GM19328 (cell line): ENCODE data around the gene NCR3LG1.

Experiments used
- ATAC-seq: cut with Tn5 transposase; IDR thresholded peaks from one replicate; pipeline ENCODE4 v1.9.1; 2021; ENCODE audit warnings: mild to moderate bottlenecking, moderate library complexity; ENCODE audit not compliant: unreplicated experiment

Gene NCR3LG1, protein sequence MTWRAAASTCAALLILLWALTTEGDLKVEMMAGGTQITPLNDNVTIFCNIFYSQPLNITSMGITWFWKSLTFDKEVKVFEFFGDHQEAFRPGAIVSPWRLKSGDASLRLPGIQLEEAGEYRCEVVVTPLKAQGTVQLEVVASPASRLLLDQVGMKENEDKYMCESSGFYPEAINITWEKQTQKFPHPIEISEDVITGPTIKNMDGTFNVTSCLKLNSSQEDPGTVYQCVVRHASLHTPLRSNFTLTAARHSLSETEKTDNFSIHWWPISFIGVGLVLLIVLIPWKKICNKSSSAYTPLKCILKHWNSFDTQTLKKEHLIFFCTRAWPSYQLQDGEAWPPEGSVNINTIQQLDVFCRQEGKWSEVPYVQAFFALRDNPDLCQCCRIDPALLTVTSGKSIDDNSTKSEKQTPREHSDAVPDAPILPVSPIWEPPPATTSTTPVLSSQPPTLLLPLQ

DNA sequence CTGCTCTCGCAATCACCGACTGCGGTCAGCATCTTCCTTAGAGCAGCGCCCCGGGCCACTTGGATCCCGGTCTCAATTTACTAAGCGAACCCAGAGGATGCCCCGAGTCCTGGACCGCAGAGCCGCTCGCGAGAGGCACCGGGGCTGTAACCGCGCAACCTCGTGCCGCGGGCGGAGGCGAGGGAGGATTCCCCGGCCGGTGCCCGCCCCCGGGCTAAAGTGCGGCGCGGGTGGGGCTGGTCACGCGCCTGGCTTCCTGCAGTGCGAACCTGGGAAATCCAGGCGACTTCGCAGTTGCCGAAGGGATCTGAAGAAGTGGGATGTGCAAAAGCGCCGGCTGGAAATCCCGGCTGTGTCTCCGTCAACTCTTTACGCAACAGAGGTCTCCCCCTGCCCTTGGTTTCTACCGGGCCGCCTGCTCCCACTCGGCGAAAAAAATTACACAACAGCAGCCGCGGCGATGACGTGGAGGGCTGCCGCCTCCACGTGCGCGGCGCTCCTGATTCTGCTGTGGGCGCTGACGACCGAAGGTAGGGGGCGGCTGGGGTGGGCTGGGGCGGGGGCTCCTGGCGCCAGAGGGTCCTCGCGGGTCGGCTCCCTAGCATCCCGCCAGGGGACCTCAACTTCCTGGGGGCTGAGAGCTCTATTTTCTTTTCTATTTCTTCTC lies at the start of gene NCR3LG1:
NCR3LG1 (plus strand) TSS at position 291 of the 667 bp plus-strand sequence; CDS start at position 461, 170 bp downstream.
- no peak for ATAC-seq

DNA sequence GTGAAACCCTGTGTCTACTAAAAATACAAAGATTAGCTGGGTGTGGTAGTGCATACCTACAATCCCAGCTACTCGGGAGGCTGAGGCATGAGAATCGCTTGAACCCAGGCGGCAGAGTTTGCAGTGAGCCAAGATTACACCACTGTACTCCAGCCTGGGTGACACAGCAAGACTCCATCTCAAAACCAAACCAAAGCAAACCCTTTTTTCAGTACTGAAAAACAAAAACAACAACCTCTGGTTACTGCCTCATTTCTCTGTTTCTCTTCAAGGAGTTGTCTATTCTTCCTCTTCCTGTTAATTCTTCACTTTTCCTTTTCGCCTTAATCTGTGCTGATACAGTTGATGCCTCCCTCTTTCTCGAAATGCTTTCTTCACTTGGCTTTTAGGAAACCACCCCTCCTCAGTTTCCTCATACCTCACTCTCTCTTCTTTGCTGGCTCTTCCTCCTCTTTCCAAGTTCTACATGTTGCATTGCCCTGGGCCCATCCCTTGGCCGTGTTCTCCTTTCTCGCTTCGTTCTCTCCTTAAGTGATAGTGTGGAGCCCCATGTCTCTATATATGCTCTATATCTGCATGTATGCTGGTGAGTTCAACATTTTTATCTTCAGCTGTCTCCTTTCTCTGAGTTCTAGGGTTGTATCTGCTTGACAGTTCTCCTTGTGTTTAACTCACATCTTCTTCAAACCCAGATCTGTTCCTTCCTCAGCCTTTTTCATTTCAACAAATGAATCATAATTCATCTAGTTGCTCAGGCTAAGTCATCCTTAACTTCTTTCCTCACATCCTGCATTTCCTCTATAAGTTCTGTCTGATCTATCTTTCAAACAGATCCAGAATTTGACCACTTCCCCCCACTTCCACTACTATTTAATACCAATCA lies 38.0 kb upstream of the NCR3LG1 start:
- no peak for ATAC-seq

GRCh38 chr11:17314232-17314547 lies 37.4 kb upstream of the NCR3LG1 start:
- ATAC-seq, result no peak

- ATAC-seq, result no peak
These were observed 36.6 kb upstream of the NCR3LG1 start for GRCh38 chr11:17314904-17315426.

GRCh38 chr11:17328871-17329494 lies 22.6 kb upstream of the NCR3LG1 start:
- no peak for ATAC-seq

- ATAC-seq, result no peak
These were observed 19.9 kb upstream of the NCR3LG1 start for GRCh38 chr11:17331669-17332068.

GRCh38 chr11:17333799-17334586 lies 17.6 kb upstream of the NCR3LG1 start:
- no peak for ATAC-seq

DNA sequence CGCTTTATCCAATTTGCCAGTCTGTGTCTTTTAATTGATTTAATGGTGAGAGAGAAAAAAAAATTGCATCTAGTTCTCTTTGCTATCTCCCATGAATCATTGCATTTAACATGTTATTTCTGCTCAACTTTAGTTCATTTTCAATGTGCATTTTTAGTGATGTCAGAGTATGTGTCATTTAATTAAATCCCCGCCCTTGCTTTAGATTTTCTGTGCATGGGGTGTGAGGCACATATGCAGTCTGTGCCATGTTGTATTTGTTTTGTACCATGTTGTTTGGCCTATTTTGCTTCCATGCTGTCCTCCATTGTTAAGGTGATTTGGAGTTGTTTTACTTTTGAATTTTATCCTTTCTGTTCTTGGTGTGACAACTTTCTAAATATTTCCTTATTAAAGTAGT lies 8.3 kb upstream of the NCR3LG1 start:
- no peak for ATAC-seq

DNA sequence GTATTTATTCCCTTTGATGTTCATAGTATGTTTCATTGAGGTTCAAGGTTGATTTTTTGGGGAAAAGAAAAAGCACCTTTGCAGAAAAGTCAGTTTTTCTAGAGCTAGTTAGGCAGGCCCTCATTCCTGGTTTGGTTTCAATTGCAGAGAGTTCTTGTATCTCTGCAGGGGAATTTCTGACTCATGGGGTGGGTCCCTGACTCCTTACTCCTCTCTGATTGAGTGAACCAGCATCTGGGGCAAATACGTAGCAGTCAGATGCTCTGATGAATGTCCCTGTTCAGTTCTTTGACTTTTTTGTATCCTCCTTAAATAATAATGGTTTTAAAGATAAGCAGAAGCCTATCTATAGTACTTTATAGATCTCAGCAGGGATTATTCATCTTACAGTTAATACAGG lies 7.7 kb upstream of the NCR3LG1 start:
- ATAC-seq, result no peak

- no peak for ATAC-seq
These were observed 3.9 kb upstream of the NCR3LG1 start for GRCh38 chr11:17347676-17348075.

DNA sequence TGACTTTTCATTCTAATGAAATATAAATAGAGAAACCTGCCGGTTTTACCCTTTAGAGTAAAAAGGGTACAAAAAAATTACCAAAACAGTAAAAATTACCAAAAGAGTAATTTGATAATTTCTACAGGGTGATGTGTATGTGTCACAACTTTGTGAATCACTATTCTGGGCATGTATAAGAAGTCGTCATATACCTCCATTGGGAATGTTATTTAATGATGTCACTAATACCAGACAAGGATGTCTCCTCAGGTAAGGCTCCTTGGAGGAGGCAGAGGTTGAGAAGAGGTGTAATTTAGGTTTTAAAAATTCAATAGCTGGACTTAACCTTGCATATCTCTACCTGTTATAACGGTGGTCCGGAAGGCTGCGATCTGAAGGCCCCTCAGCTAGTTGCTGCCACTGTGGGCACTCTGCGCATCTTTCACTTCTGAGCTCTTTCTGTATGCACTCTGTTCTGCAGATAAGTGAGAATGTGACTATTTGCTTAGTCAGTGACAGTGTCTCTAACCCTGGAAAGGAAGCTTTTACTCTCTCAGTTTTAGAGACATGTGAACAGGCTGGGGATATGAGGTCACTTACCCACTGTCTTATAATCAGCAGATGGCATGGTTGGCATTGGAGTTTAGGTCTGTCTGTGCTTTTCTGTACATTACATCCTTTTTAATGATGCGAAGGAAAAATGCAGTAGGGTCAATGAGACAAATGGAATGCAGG lies 987 bp upstream of the NCR3LG1 start:
- no peak for ATAC-seq

GRCh38 chr11:17351172-17351509 lies 459 bp upstream of the NCR3LG1 start:
- no peak for ATAC-seq

- ATAC-seq, result no peak
These were observed 1.6 kb downstream of the NCR3LG1 start for GRCh38 chr11:17352950-17353820.

- ATAC-seq, result no peak
These were observed 2.4 kb downstream of the NCR3LG1 start for GRCh38 chr11:17353821-17354600.

DNA sequence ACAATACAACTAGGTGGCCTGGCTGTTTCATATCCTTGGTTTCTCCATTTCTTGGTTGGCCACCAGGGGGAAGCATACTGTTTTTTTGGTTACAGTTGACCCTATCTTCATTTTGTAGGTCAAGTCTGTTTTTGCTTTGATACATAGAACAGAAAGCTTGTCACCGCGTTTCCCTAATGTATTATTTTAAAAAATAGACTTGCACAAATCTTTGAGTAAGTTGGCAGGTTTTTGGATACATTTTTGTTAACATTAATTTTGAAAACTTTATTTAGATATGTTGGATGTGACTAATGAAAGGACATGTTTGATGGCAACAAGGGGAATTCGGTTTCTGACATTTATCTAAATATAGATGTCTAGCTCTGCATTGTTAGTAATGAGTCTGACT lies 3.0 kb downstream of the NCR3LG1 start:
- ATAC-seq, result no peak

DNA sequence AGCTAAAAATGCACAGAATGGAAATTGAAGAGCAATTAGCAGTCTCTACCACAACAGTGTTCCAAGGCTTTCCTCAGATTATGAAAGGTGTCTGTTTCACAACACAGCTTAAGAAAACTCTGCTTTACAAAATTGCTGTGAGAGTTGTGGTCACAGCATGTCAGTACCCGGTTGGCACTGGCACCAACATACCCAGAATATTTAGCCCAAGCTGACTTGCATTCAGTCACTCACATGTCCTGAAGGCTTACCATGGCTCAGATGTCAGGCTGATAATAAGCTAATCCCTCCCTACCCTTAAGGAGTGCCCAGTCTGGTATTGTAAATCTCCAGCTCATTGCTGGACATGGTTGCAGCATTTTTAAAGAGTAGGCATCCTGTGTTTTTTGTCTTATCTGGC lies 14.9 kb downstream of the NCR3LG1 start:
- ATAC-seq, result no peak

DNA sequence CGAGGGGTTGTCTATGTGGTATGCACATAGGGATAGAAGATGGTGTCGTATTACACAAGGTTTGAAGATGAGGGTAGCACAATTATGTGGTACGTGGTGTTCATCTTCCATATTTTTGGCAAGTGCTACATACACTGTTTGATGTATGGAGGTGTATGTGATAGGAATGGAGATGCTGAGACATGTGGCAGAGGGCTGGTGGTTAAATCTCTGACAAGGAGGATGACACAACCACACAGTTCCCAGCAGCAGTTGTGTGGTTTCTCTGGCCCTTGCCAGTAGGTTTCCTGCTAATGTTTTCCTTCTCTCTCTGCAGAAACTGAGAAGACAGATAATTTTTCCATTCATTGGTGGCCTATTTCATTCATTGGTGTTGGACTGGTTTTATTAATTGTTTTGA lies 17.0 kb downstream of the NCR3LG1 start:
- no peak for ATAC-seq

GRCh38 chr11:17369094-17369493 lies 17.5 kb downstream of the NCR3LG1 start:
- ATAC-seq, result no peak
